Endothelial cell of umbilical vein (primary cell): ENCODE measurements around the gene VANGL1.

Experiments
- EZH2 ChIP-seq: IDR thresholded peaks from 2 replicates; pipeline ENCODE4 v1.6.1; 2012; ENCODE audit warnings: borderline replicate concordance, low read depth, mild to moderate bottlenecking, moderate library complexity, low read length, inconsistent platforms; ENCODE audit not compliant: severe bottlenecking
- FOS ChIP-seq: IDR thresholded peaks from 2 replicates; pipeline ENCODE4 v1.6.1; 2011; ENCODE audit warnings: mild to moderate bottlenecking, low read length, moderate library complexity, borderline replicate concordance; ENCODE audit not compliant: insufficient read depth
- JUN ChIP-seq: IDR thresholded peaks from 2 replicates; pipeline ENCODE4 v1.6.1; 2011; ENCODE audit warnings: borderline replicate concordance, low read depth; ENCODE audit not compliant: insufficient read length, insufficient read depth
- POLR2A ChIP-seq: IDR thresholded peaks from 2 replicates; pipeline ENCODE4 v1.6.1; 2012; ENCODE audit warnings: low read depth, mild to moderate bottlenecking, control low read depth, low read length
- POLR2AphosphoS5 ChIP-seq: IDR thresholded peaks from 2 replicates; pipeline ENCODE4 v1.6.1; 2012; ENCODE audit warnings: low read depth, mild to moderate bottlenecking, control low read depth, low read length, moderate library complexity; ENCODE audit not compliant: insufficient read depth
- TF ChIP-seq, protein P1 (sequence below), 2 donors: IDR thresholded peaks; 1 replicate in 1 of 2; 2 replicates in 1 of 2; pipeline ENCODE4 v1.5.1; 2011; ENCODE audit warnings: low read length in 2 of 2, mild to moderate bottlenecking in 2 of 2, moderate library complexity in 2 of 2, control low read depth in 1 of 2, inconsistent platforms in 1 of 2, low read depth in 1 of 2; ENCODE audit not compliant: insufficient read depth in 1 of 2; ENCODE audit errors: extremely low read depth in 1 of 2

- TF ChIP-seq POLR2AphosphoS5 (no peak), FOS (no peak), JUN (no peak), EZH2 (no peak), POLR2A (no peak)
- TF ChIP-seq, protein P1, sequence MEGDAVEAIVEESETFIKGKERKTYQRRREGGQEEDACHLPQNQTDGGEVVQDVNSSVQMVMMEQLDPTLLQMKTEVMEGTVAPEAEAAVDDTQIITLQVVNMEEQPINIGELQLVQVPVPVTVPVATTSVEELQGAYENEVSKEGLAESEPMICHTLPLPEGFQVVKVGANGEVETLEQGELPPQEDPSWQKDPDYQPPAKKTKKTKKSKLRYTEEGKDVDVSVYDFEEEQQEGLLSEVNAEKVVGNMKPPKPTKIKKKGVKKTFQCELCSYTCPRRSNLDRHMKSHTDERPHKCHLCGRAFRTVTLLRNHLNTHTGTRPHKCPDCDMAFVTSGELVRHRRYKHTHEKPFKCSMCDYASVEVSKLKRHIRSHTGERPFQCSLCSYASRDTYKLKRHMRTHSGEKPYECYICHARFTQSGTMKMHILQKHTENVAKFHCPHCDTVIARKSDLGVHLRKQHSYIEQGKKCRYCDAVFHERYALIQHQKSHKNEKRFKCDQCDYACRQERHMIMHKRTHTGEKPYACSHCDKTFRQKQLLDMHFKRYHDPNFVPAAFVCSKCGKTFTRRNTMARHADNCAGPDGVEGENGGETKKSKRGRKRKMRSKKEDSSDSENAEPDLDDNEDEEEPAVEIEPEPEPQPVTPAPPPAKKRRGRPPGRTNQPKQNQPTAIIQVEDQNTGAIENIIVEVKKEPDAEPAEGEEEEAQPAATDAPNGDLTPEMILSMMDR (IDR thresholded peaks at IDR 0.05; ENCODE audit: extremely low read depth in 1 of 2, insufficient read depth in 1 of 2, low read depth in 1 of 2, low read length in 2 of 2), result no peak
Measured at GRCh38 chr1:115723756-115724155, 82.0 kb downstream of the VANGL1 start.
